Peyer's patch (tissue), 4 donors: ENCODE data around the gene C1orf105.

ENCODE experiments used
- POLR2A ChIP-seq, 2 donors: fragments of 450-650 bp; IDR thresholded peaks; one replicate each; pipeline ENCODE4 v1.5.1; 2017; ENCODE audit warnings: antibody characterized with exemption in 2 of 2, mild to moderate bottlenecking in 2 of 2, moderate library complexity in 2 of 2
- TF ChIP-seq, protein P1 (sequence below), 6 experiments: fragments of 450-650 bp in 4 of 6; fragments of 200-600 bp in 2 of 6; sonication (generic) in 1 of 6; IDR thresholded peaks; one replicate each; pipeline ENCODE4 v1.5.1; 2017 to 2019; ENCODE audit warnings: antibody characterized with exemption in 6 of 6, mild to moderate bottlenecking in 3 of 6, moderate library complexity in 1 of 6

- TF ChIP-seq, protein P1, sequence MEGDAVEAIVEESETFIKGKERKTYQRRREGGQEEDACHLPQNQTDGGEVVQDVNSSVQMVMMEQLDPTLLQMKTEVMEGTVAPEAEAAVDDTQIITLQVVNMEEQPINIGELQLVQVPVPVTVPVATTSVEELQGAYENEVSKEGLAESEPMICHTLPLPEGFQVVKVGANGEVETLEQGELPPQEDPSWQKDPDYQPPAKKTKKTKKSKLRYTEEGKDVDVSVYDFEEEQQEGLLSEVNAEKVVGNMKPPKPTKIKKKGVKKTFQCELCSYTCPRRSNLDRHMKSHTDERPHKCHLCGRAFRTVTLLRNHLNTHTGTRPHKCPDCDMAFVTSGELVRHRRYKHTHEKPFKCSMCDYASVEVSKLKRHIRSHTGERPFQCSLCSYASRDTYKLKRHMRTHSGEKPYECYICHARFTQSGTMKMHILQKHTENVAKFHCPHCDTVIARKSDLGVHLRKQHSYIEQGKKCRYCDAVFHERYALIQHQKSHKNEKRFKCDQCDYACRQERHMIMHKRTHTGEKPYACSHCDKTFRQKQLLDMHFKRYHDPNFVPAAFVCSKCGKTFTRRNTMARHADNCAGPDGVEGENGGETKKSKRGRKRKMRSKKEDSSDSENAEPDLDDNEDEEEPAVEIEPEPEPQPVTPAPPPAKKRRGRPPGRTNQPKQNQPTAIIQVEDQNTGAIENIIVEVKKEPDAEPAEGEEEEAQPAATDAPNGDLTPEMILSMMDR (IDR thresholded peaks at IDR 0.05) = no peak
- no peak for TF ChIP-seq POLR2A (IDR thresholded peaks at IDR 0.05)
These were observed 67.1 kb downstream of the C1orf105 start for GRCh38 chr1:172487550-172487949.
